LNCaP clone FGC (cell line): ENCODE measurements around the gene CAV2.
A peak's percentile ranks its signal among the peaks of the same experiment; 100 is the strongest.

Source experiments
- DNase-seq: peaks from one replicate; pipeline ENCODE4 v3.0.0-alpha.2; 2011; ENCODE audit warnings: low read depth
- H3K4me3 ChIP-seq: 2 replicates; pipeline ENCODE4 v1.5.1; 2011; ENCODE audit warnings: mild to moderate bottlenecking, low read depth, low read length, control low read depth
- CTCF ChIP-seq: IDR thresholded peaks from 2 replicates; pipeline ENCODE4 v1.5.1; 2012; ENCODE audit warnings: mild to moderate bottlenecking; ENCODE audit not compliant: control insufficient read depth, insufficient read depth; ENCODE audit errors: extremely low read depth

CAV2 gene, protein sequence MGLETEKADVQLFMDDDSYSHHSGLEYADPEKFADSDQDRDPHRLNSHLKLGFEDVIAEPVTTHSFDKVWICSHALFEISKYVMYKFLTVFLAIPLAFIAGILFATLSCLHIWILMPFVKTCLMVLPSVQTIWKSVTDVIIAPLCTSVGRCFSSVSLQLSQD

DNA sequence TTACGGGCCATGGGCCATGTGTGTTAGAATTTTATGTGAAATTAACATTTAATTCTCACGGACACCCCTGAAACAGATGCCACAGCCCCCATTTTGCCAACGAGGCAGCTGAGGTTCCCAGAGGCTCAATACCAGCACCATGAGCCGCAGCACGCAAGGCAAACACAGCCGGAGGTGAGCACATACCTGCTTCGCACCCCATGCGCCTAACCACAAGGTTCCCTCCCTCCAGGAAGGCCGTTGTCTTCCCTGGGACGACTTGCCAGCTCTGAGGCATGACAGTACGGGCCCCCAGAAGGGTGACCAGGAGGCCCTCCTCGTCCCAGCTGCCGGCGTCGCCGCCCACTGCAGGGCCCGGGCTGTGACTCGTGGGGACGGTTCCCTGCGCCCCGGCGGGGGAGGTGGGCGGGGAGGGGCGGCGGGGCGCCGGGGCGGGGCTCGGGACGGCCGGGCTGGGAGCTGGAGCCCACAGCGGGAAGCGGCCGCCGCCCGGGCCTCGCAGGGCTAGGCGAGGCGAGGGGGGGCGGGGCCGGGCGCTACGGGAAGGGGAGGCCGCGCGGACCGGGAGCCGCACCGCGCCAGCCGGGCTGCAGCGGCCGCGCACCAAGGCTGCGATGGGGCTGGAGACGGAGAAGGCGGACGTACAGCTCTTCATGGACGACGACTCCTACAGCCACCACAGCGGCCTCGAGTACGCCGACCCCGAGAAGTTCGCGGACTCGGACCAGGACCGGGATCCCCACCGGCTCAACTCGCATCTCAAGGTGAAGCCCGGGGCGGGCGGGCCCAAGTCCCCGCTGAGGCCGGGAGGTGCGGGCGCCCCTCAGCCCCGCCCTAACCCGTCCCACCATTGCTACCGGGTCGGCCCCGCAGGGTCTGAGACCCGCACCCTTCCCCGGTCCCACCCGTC is at the start of gene CAV2:
Gene CAV2 (plus strand): TSS at position 571 of the 910 bp plus-strand sequence. CDS start 44 bp downstream, at position 615.
- no peak for TF ChIP-seq CTCF
- DNase-seq = no peak
- peak within 1 kb of the TSS; percentile 34; the same call in 1 of the 2 replicates for H3K4me3 ChIP-seq

DNA sequence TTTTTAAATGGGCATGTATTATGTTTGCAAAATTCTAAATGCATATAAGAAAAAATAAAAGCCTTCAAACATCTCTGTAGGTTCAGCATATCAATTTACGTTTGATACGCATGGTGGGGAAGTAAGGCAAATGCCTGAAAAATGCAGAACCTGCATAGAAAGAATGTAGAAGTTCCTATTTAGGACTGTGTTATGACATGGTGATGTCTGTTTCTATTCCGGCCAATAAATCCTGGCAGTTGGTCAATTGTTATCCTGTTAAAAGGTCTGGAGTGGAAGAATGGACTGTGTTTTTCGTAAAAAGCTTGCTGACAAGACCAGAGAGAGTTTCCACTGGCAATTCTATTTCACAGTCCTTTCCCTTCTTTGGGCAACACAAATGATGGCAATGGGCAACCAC is 49.6 kb upstream of the CAV2 start:
- TF ChIP-seq CTCF = no peak
- no peak for DNase-seq
- H3K4me3 ChIP-seq = no peak overlapping the region

- no peak overlapping the region for H3K4me3 ChIP-seq
- DNase-seq = no peak
- TF ChIP-seq CTCF = 0 out of 2 replicates have a peak, but pooled peaks have one; percentile 13
Observed at GRCh38 chr7:116451957-116452729, 47.4 kb upstream of the CAV2 start.

DNA sequence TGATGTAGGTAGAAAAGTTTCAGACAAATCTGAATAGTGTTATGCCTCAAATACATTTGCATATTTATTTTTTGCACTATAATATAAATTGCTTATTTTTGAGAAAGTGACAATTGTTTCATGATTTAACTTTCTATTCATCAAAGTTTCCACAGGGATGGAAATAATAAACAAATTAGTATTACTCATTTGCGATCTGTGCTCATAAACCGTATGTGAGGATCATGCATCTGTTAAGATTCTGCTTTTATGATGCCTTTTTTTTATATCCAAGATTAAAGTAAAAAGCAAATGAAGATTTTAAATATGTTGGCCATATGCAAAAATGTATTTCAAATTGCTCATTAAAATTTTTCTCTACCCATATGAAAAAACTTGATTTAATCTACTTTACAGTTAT is 45.2 kb upstream of the CAV2 start:
- no peak for TF ChIP-seq CTCF
- no peak overlapping the region for H3K4me3 ChIP-seq
- no peak for DNase-seq

DNA sequence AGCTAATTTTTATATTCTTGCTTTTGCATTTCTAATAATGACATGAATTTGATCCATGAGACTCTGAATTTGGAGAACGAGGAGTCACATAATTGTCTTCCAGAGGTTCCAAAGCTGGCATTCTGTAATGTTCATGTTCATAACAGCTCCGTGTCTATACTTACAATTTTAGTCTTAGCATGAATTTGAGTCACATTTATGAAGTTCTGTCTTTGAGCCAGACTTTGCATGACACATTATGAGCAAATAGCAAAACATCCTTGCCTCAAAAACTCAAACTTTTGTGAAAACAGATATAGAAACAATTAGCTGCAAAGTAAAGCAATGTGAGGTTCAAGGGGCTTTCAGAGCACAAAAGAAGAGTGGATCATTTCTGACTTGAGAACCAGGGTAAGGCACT is 44.5 kb upstream of the CAV2 start:
- no peak for TF ChIP-seq CTCF
- no peak for DNase-seq
- no peak overlapping the region for H3K4me3 ChIP-seq

DNA sequence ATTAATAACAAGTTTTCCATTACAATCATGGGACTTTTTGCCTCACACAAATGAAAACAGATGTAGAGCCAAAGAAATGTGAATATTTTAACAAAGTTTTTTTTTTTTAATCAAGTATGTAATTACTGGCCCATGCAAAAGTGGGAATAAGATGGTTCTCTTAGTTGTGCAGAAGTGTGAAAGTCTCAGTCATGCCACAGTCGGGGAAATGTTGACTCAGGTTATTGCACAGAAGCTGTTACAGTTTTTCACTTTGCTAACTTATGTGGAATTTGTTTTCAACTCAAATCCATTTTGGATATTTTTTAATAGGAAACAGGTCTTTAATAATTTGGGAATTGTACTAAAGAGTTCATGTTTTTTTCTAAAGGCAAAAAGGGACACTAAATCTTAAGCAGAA is 44.0 kb upstream of the CAV2 start:
- DNase-seq = no peak
- no peak overlapping the region for H3K4me3 ChIP-seq

More for the DNA sequence above, 44.0 kb upstream of the CAV2 start:
- no peak for TF ChIP-seq CTCF
